ENCODE results near the gene SLC18B1. TPM values are rescaled to one million over a fixed set of nuclear protein-coding genes. Genes with fewer than 3 reads are reported as not detected.

Gene SLC18B1
- polyA plus RNA-seq, 1 donor = 27.9 TPM

DNA sequence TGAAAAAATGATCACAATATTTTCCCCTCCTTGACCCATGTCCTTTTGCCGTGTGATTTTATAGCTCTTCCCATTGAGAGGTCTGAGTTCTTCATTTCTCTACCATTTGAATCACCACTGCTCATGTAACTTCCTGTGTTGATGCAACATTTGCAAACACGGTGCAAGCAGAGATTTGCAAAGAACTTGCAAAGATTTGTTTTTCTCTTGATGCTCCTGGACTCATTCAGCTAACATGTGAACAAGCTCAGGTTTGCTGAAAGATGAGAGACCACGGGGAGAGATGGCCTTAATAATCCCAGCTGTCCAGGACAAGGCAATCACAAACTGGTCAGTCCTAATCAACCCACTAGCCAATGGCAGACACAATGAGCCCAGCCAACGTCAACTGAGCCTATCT, 49.3 kb downstream of the SLC18B1 start:
- H3K4me1 ChIP-seq (ENCODE audit: control insufficient read depth, insufficient read depth, low read length) = no peaks in the 10 kb centered on the region
- H3K36me3 ChIP-seq (ENCODE audit: control insufficient read depth, insufficient read depth, low read length) = no peaks in the 10 kb centered on the region
- no peak overlapping the region for H3K27ac ChIP-seq (ENCODE audit: low read length)
- WGBS (ENCODE audit: insufficient coverage, low lambda C conversion rate) = 71% methylated on average over 1 of the region's 4 CpGs
- no peak overlapping the region for H3K4me3 ChIP-seq (ENCODE audit: low read length)
- no peak for DNase-seq
- H3K9me3 ChIP-seq (ENCODE audit: control insufficient read depth, low read depth, low read length) = no peaks in the 10 kb centered on the region
- no peaks in the 10 kb centered on the region for H3K27me3 ChIP-seq (ENCODE audit: control insufficient read depth, insufficient read depth, low read length)

DNA sequence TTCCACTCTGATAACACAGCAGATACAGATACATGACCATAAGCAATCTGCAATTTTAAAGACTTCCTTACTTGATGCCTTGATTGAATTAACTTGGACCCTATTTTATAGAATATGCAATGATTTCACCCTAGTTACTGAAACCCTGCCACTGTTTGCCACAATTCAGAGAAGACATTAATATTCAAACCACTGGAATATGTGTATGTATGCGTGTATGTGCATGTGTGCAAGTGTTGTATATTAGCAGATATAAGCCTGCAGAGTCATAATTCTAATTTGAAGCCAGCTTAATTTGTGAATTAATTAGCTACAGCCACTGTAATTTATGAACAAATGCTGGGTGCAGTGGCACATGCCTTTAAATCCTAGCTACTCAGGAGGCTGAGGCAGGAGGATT, 50.0 kb downstream of the SLC18B1 start:
- Histone ChIP-seq H3K4me1 (ENCODE audit: control insufficient read depth, insufficient read depth, low read length) (no peaks in the 10 kb centered on the region), H3K36me3 (ENCODE audit: control insufficient read depth, insufficient read depth, low read length) (no peaks in the 10 kb centered on the region), H3K9me3 (ENCODE audit: control insufficient read depth, low read depth, low read length) (no peaks in the 10 kb centered on the region), H3K27me3 (ENCODE audit: control insufficient read depth, insufficient read depth, low read length) (no peaks in the 10 kb centered on the region), H3K27ac (ENCODE audit: low read length) (no peak overlapping the region), H3K4me3 (ENCODE audit: low read length) (no peak overlapping the region)
- no CpG with 5 or more reads among the region's 1 CpG for WGBS (ENCODE audit: insufficient coverage, low lambda C conversion rate)
- no peak for DNase-seq

DNA sequence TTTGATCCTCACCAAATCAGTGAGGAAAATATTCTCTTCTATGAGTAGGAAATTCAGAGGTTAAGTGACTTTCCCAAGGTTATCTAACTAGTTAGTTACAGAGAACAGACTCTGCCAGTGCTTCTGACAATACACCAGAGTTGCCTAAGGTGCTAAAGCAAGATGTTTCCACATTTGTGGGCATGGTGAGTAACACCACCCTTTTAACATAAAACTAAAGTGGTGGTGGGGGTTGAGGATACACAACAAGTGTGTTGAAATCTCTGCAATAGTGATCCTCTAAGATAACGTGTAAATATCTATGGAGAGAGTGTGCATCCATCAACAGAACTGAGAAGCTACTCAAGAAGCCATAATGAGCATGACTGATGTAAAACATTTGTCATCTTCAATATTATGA, 52.4 kb downstream of the SLC18B1 start:
- Histone ChIP-seq H3K4me1 (ENCODE audit: control insufficient read depth, insufficient read depth, low read length) (no peaks in the 10 kb centered on the region), H3K27me3 (ENCODE audit: control insufficient read depth, insufficient read depth, low read length) (no peaks in the 10 kb centered on the region), H3K4me3 (ENCODE audit: low read length) (no peak overlapping the region), H3K36me3 (ENCODE audit: control insufficient read depth, insufficient read depth, low read length) (no peaks in the 10 kb centered on the region), H3K27ac (ENCODE audit: low read length) (no peak overlapping the region), H3K9me3 (ENCODE audit: control insufficient read depth, low read depth, low read length) (no peaks in the 10 kb centered on the region)
- no CpG with 5 or more reads among the region's 1 CpG for WGBS (ENCODE audit: insufficient coverage, low lambda C conversion rate)
- DNase-seq = no peak

DNA sequence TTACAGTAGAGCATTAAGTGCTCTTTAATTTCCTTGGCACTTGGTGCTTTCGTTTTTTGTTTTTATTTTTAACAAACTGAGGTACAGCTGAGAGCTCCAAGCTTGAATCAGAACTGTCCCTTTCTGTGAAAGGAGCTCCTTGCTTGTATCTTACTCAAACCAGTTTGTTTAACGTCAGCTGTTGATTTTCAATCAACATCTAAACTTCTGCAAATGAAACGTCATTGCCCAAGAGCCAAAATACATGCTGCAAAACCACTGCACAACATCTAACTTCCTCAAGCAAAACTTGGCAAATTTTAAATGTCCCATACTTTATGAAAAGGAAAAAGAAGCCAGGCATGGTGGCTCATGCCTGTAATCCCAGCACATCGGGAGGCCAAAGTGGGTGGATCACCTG, 55.9 kb downstream of the SLC18B1 start:
- H3K9me3 ChIP-seq (ENCODE audit: control insufficient read depth, low read depth, low read length) = no peaks in the 10 kb centered on the region
- WGBS (ENCODE audit: insufficient coverage, low lambda C conversion rate) = 88% methylated on average over 1 of the region's 4 CpGs
- no peaks in the 10 kb centered on the region for H3K27me3 ChIP-seq (ENCODE audit: control insufficient read depth, insufficient read depth, low read length)
- H3K4me3 ChIP-seq (ENCODE audit: low read length) = no peak overlapping the region
- no peaks in the 10 kb centered on the region for H3K4me1 ChIP-seq (ENCODE audit: control insufficient read depth, insufficient read depth, low read length)
- DNase-seq = no peak
- H3K27ac ChIP-seq (ENCODE audit: low read length) = no peak overlapping the region
- H3K36me3 ChIP-seq (ENCODE audit: control insufficient read depth, insufficient read depth, low read length) = no peaks in the 10 kb centered on the region

DNA sequence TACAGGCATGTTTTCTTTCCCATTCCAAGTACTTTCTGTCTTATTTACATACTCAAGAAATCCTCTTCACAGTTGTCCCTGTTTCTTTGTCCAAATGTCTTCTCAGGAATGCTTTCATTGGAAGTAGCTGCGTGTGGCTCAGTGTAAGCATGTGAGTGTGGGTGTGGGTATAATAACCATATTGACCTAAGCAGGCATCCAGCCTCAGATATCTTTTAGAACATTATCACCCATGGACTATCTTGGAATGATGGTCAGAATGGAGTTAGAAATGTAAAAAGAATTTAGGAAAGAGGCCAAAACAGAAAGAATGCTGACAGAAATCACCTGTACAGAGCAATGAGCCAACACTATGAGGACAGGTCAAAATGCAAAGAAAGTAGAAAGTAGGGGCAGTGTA, 57.2 kb downstream of the SLC18B1 start:
- Histone ChIP-seq H3K4me1 (ENCODE audit: control insufficient read depth, insufficient read depth, low read length) (no peaks in the 10 kb centered on the region), H3K9me3 (ENCODE audit: control insufficient read depth, low read depth, low read length) (no peaks in the 10 kb centered on the region), H3K4me3 (ENCODE audit: low read length) (no peak overlapping the region), H3K27ac (ENCODE audit: low read length) (no peak overlapping the region), H3K27me3 (ENCODE audit: control insufficient read depth, insufficient read depth, low read length) (no peaks in the 10 kb centered on the region), H3K36me3 (ENCODE audit: control insufficient read depth, insufficient read depth, low read length) (no peaks in the 10 kb centered on the region)
- WGBS (ENCODE audit: insufficient coverage, low lambda C conversion rate) = no CpG with 5 or more reads among the region's 1 CpG
- no peak for DNase-seq

DNA sequence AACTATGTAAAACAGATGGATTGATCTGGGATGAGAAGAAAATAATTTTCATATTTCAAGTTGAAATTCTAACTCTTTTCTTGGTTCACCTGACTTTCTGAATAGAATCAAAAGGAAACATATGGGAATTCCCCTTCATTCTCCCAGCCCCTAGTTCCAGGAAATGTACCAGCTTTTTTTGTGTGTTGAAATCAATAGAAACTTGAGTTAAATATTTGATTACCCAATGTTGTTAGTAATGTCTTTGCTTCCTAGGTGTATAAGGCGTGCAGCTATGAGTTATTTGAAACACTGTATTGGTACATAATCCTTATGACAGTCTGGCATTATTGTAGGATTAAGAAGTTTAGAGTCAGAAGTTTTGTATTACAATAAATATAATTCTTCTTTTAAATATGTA, 62.2 kb downstream of the SLC18B1 start:
- WGBS (ENCODE audit: insufficient coverage, low lambda C conversion rate) = no CpG with 5 or more reads among the region's 1 CpG
- Histone ChIP-seq H3K27ac (ENCODE audit: low read length) (no peak overlapping the region), H3K4me1 (ENCODE audit: control insufficient read depth, insufficient read depth, low read length) (no peaks in the 10 kb centered on the region)

DNA sequence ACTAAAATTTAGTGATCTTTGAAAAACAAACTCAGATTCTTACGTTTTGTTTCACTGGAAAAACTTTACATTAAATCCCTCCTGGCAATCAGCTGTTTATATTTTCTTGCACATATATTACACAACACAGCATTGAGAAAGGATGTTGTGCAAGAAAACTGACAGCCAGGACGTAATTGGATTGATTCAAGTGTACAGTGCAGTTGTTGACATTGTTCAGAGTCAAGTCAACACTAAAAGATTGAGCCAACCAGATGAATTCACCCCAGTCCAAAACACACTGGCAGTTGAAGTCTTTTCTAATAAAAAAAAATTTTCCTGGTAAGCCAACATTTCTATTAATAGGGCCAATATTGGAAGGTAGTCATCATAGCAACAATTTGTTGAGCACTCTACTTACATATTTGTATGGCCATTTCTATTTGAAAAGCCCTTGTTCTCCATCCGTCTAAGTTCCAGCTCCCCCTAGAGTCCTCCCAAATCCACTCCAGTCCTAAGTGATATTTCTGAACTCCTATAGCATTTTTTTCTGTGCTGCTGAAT, 63.7 kb downstream of the SLC18B1 start:
- H3K4me1 ChIP-seq (ENCODE audit: control insufficient read depth, insufficient read depth, low read length) = no peaks in the 10 kb centered on the region
- peak in 1 of 2 donors; percentile 33 for DNase-seq
- WGBS (ENCODE audit: insufficient coverage, low lambda C conversion rate) = no CpG with 5 or more reads among the region's 3 CpGs

More for the DNA sequence above, 62.2 kb downstream of the SLC18B1 start:
- no peaks in the 10 kb centered on the region for H3K27me3 ChIP-seq (ENCODE audit: control insufficient read depth, insufficient read depth, low read length)
- peak in 1 of 2 donors; percentile 26 for DNase-seq
- H3K36me3 ChIP-seq (ENCODE audit: control insufficient read depth, insufficient read depth, low read length) = no peaks in the 10 kb centered on the region
- no peaks in the 10 kb centered on the region for H3K9me3 ChIP-seq (ENCODE audit: control insufficient read depth, low read depth, low read length)
- no peak overlapping the region for H3K4me3 ChIP-seq (ENCODE audit: low read length)

DNA sequence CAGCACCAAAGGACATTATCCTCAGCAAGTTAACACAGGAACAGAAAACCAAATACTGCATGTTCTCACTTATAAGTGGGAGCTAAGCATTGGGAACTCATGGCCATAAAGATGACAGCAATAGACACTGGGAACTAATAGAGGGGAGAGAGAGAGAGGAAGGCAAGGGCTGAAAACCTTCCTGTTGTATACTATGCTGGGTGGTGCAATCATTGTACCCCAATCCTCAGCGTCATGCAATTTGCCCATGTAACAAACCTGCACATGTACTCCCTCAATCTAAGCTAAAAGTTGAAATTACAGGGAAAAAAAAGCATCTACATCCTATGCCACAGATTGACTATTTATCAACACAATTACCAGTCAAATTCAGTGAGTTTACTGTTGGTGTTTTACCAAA, 64.6 kb downstream of the SLC18B1 start:
- Histone ChIP-seq H3K36me3 (ENCODE audit: control insufficient read depth, insufficient read depth, low read length) (no peaks in the 10 kb centered on the region), H3K4me1 (ENCODE audit: control insufficient read depth, insufficient read depth, low read length) (no peaks in the 10 kb centered on the region), H3K4me3 (ENCODE audit: low read length) (no peak overlapping the region), H3K27ac (ENCODE audit: low read length) (no peak overlapping the region), H3K9me3 (ENCODE audit: control insufficient read depth, low read depth, low read length) (no peaks in the 10 kb centered on the region), H3K27me3 (ENCODE audit: control insufficient read depth, insufficient read depth, low read length) (no peaks in the 10 kb centered on the region)
- DNase-seq = no peak
- WGBS (ENCODE audit: insufficient coverage, low lambda C conversion rate) = no CpG with 5 or more reads among the region's 1 CpG

More for the DNA sequence above, 63.7 kb downstream of the SLC18B1 start:
- Histone ChIP-seq H3K27me3 (ENCODE audit: control insufficient read depth, insufficient read depth, low read length) (no peaks in the 10 kb centered on the region), H3K36me3 (ENCODE audit: control insufficient read depth, insufficient read depth, low read length) (no peaks in the 10 kb centered on the region), H3K27ac (ENCODE audit: low read length) (no peak overlapping the region), H3K9me3 (ENCODE audit: control insufficient read depth, low read depth, low read length) (no peaks in the 10 kb centered on the region), H3K4me3 (ENCODE audit: low read length) (no peak overlapping the region)

DNA sequence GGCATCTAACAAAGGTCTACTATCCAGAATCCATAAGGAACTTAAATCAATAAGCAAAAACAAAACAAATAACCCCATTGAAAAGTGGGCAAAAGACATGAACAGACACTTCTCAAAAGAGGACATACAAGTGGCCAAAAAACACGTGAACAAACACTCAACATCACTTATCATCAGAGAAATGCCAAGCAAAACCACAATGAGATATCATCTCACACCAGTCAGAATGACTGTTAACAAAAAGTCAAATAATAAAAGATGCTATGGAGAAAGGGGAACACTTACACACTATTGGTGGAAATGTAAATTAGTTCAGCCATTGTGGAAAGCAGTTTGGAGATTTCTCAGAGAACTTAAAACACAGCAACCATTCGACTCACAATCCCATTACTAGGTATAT, 65.2 kb downstream of the SLC18B1 start:
- DNase-seq = no peak
- no peaks in the 10 kb centered on the region for H3K27me3 ChIP-seq (ENCODE audit: control insufficient read depth, insufficient read depth, low read length)
- 80% methylated on average over 1 of the region's 2 CpGs for WGBS (ENCODE audit: insufficient coverage, low lambda C conversion rate)
- H3K9me3 ChIP-seq (ENCODE audit: control insufficient read depth, low read depth, low read length) = no peaks in the 10 kb centered on the region
- no peaks in the 10 kb centered on the region for H3K36me3 ChIP-seq (ENCODE audit: control insufficient read depth, insufficient read depth, low read length)
- H3K4me1 ChIP-seq (ENCODE audit: control insufficient read depth, insufficient read depth, low read length) = no peaks in the 10 kb centered on the region
- H3K27ac ChIP-seq (ENCODE audit: low read length) = no peak overlapping the region
- H3K4me3 ChIP-seq (ENCODE audit: low read length) = no peak overlapping the region

DNA sequence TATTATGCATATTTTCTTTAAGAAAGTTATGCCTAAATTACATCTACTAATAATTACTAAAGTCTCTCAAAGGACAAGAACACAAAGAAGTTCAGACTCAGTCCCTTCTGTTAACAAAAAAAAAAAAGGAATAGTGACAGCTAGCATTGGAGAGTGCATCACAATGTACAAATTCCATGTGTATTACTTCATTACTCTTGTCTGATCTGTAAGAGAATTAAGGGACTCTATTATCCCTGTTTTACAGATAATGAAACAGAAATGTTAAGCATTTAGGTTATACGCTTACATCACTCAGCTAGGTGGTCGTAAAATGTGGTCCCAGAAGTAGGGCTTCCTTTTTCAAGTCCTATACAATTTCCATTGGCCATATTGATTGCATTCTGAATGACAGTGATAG, 67.4 kb downstream of the SLC18B1 start:
- no peak overlapping the region for H3K4me3 ChIP-seq (ENCODE audit: low read length)
- no peaks in the 10 kb centered on the region for H3K9me3 ChIP-seq (ENCODE audit: control insufficient read depth, low read depth, low read length)
- H3K36me3 ChIP-seq (ENCODE audit: control insufficient read depth, insufficient read depth, low read length) = no peaks in the 10 kb centered on the region
- no peaks in the 10 kb centered on the region for H3K27me3 ChIP-seq (ENCODE audit: control insufficient read depth, insufficient read depth, low read length)
- WGBS (ENCODE audit: insufficient coverage, low lambda C conversion rate) = 83% methylated on average over 1 of the region's 2 CpGs
- no peak for DNase-seq
- no peaks in the 10 kb centered on the region for H3K4me1 ChIP-seq (ENCODE audit: control insufficient read depth, insufficient read depth, low read length)
- H3K27ac ChIP-seq (ENCODE audit: low read length) = no peak overlapping the region

DNA sequence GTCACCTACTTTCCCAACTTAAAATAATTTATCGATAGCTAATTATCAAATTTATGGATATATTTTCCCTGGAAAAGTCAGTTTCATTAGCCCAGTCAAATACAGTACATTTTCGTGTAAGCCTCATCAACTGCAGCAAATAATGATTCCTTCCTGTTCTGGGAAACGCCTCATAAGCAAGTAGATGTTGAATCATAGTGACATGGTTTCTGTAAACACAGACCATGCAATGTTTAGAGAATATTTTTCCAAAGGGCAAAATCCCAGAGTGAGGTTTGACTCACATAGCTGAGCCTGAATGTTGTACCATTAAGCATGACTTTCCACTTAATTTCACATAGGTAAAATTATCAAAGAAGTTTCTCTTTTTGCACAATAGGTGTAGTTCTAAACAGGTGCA, 67.9 kb downstream of the SLC18B1 start:
- Histone ChIP-seq H3K27ac (ENCODE audit: low read length) (no peak overlapping the region), H3K9me3 (ENCODE audit: control insufficient read depth, low read depth, low read length) (no peaks in the 10 kb centered on the region), H3K27me3 (ENCODE audit: control insufficient read depth, insufficient read depth, low read length) (no peaks in the 10 kb centered on the region), H3K4me1 (ENCODE audit: control insufficient read depth, insufficient read depth, low read length) (no peaks in the 10 kb centered on the region), H3K4me3 (ENCODE audit: low read length) (no peak overlapping the region), H3K36me3 (ENCODE audit: control insufficient read depth, insufficient read depth, low read length) (no peaks in the 10 kb centered on the region)
- peak in 1 of 2 donors; percentile 14 for DNase-seq
- WGBS (ENCODE audit: insufficient coverage, low lambda C conversion rate) = no CpG with 5 or more reads among the region's 3 CpGs
